ENCODE data around the gene FICD. TPM values are rescaled to one million over a fixed set of nuclear protein-coding genes. Genes with fewer than 3 reads are reported as not detected.
A peak's percentile ranks its signal among the peaks of the same experiment; 100 is the strongest.

Gene FICD
- total RNA-seq, 1 experiment from 2014 or later = 10.1 TPM

GRCh38 chr12:108507971-108508642, 7.0 kb upstream of the FICD start:
- POLR2A ChIA-PET = interaction anchor here (0.6 to 0.7 kb wide), 2 partner anchors 308 to 471 kb away, joined by 3 to 5 read pairs; no protein-coding TSS in a partner anchor
- intact Hi-C loops (cut with micrococcal nuclease; ENCODE audit: unreplicated experiment) = no loop called here
- ATAC-seq = peak; percentile 40; the same call in 1 of the 2 replicates

GRCh38 chr12:108509806-108510205, 5.3 kb upstream of the FICD start:
- H3K27ac ChIP-seq (ENCODE audit: low read length) = no peak overlapping the region
- intact Hi-C loops (cut with micrococcal nuclease; ENCODE audit: unreplicated experiment) (no loop called here), in situ Hi-C loops (cut with HindIII; ENCODE audit: low pct_unique_long_range_greater_than_20kb, low sequenced_read_pairs) (no loop called here)
- H3K27me3 ChIP-seq (ENCODE audit: control insufficient read depth, insufficient read depth, low read length) = no peaks in the 10 kb centered on the region
- CTCF ChIA-PET = no interaction called here
- no peak for TF ChIP-seq TCF7L2 (IDR thresholded peaks at IDR 0.05; ENCODE audit: low read depth, low read length)
- TF ChIP-seq REST (IDR thresholded peaks at IDR 0.05; ENCODE audit: insufficient read depth in 1 of 2, low read depth in 2 of 2, low read length in 1 of 2) = no peak
- TF ChIP-seq SIN3A (IDR thresholded peaks at IDR 0.05; ENCODE audit: borderline replicate concordance, insufficient read depth, low read depth, low read length) = no peak
- no peak for TF ChIP-seq POLR2AphosphoS5 (IDR thresholded peaks at IDR 0.05; ENCODE audit: low read depth, low read length)
- no peak for TF ChIP-seq CTCF (IDR thresholded peaks at IDR 0.05)
- ATAC-seq = no peak
- no peaks in the 10 kb centered on the region for H3K36me3 ChIP-seq (ENCODE audit: control insufficient read depth, insufficient read depth, low read length)
- H3K9me3 ChIP-seq (ENCODE audit: control insufficient read depth, insufficient read depth, low read depth, low read length) = no peaks in the 10 kb centered on the region
- POLR2A ChIA-PET = no interaction called here
- BruUV-seq (replicated peaks) = no TSS peak
- no peak for DNase-seq (ENCODE audit: low read depth, low spot score)
- peaks cover 5% of the 10 kb centered on the region; the same call in 1 of the 2 replicates for H3K4me1 ChIP-seq (ENCODE audit: control insufficient read depth, insufficient read depth, low read length)
- no peak overlapping the region for H3K4me3 ChIP-seq (ENCODE audit: low read depth in 2 of 2, low read length in 2 of 2)

More at GRCh38 chr12:108507971-108508642, 7.0 kb upstream of the FICD start:
- CTCF ChIA-PET = no interaction called here
- DNase-seq (ENCODE audit: low read depth, low spot score) = no peak
- TF ChIP-seq POLR2AphosphoS5 (IDR thresholded peaks at IDR 0.05; ENCODE audit: low read depth, low read length) = no peak
- no peak for TF ChIP-seq SIN3A (IDR thresholded peaks at IDR 0.05; ENCODE audit: borderline replicate concordance, insufficient read depth, low read depth, low read length)
- no peak for TF ChIP-seq TCF7L2 (IDR thresholded peaks at IDR 0.05; ENCODE audit: low read depth, low read length)
- no peak for TF ChIP-seq REST (IDR thresholded peaks at IDR 0.05; ENCODE audit: insufficient read depth in 1 of 2, low read depth in 2 of 2, low read length in 1 of 2)
- no peak for TF ChIP-seq CTCF (IDR thresholded peaks at IDR 0.05)
- peaks cover 5% of the 10 kb centered on the region; the same call in 1 of the 2 replicates for H3K4me1 ChIP-seq (ENCODE audit: control insufficient read depth, insufficient read depth, low read length)
- H3K36me3 ChIP-seq (ENCODE audit: control insufficient read depth, insufficient read depth, low read length) = no peaks in the 10 kb centered on the region
- H3K27me3 ChIP-seq (ENCODE audit: control insufficient read depth, insufficient read depth, low read length) = no peaks in the 10 kb centered on the region
- no peak overlapping the region for H3K4me3 ChIP-seq (ENCODE audit: low read depth in 2 of 2, low read length in 2 of 2)
- BruUV-seq (replicated peaks) = no TSS peak
- peaks cover 3% of the 10 kb centered on the region; the same call in 1 of the 2 replicates for H3K9me3 ChIP-seq (ENCODE audit: control insufficient read depth, insufficient read depth, low read depth, low read length)
- H3K27ac ChIP-seq (ENCODE audit: low read length) = no peak overlapping the region
- in situ Hi-C loops (cut with HindIII; ENCODE audit: low pct_unique_long_range_greater_than_20kb, low sequenced_read_pairs) = no loop called here
